SK-N-SH (cell line): Measurements from ENCODE around the gene SH3BP4. TPM values are rescaled to one million over a fixed set of nuclear protein-coding genes. Genes with fewer than 3 reads are reported as not detected.

ENCODE experiments used
- CTCF ChIA-PET: fragments of 300-600, 350-600 bp; formaldehyde crosslinking; extraction: SDS; loops from one replicate; lab custom pipeline; 2021; lab: Yijun Ruan, JAX
- POLR2A ChIA-PET: fragments of 350-600 bp; sonication (Branson Sonifier 250); formaldehyde crosslinking; extraction: SDS; loops from one replicate; lab custom pipeline; 2020; ENCODE audit warnings: antibody characterized with exemption, inconsistent platforms; lab: Yijun Ruan, JAX
- DNase-seq: peaks from one replicate; pipeline ENCODE4 v3.0.0; 2012
- H2AFZ ChIP-seq: fragments of 200-600 bp; sonication (generic); 2 replicates; pipeline ENCODE4 v1.8.1; 2016; ENCODE audit warnings: antibody characterized with exemption, mild to moderate bottlenecking, low read depth
- H3F3A ChIP-seq: fragments of 200-600 bp; sonication (generic); replicated peaks from 2 replicates; pipeline ENCODE3; 2016; ENCODE audit warnings: antibody characterized with exemption, mild to moderate bottlenecking; ENCODE audit not compliant: insufficient read depth
- H3K27ac ChIP-seq, 2 experiments: fragments of 200-500 bp in 1 of 2; fragments of 200-600 bp in 1 of 2; sonication (Bioruptor generic) in 1 of 2; sonication (generic), shearing (Covaris generic) in 1 of 2; 2 replicates each; pipeline versions ENCODE4 v1.5.1 to v1.6.1; 2014 to 2016; ENCODE audit warnings: low read depth in 2 of 2, inconsistent platforms in 1 of 2, low read length in 1 of 2, mild to moderate bottlenecking in 1 of 2, mixed read lengths in 1 of 2
- H3K27me3 ChIP-seq: fragments of 200-600 bp; sonication (generic), shearing (Covaris generic); 2 replicates; pipeline ENCODE4 v1.6.1; 2016; ENCODE audit warnings: mixed run types; ENCODE audit not compliant: insufficient read depth
- H3K36me3 ChIP-seq, 2 experiments: fragments of 200-500 bp in 1 of 2; fragments of 200-600 bp in 1 of 2; sonication (Bioruptor generic) in 1 of 2; sonication (generic) in 1 of 2; replicated peaks in 1 of 2; 2 replicates each; pipeline versions ENCODE3 to v1.5.1; 2014 to 2016; ENCODE audit warnings: low read length in 1 of 2, mild to moderate bottlenecking in 1 of 2; ENCODE audit not compliant: insufficient read depth in 2 of 2, control insufficient read depth in 1 of 2
- H3K4me1 ChIP-seq, 2 experiments: fragments of 200-500 bp in 1 of 2; fragments of 200-600 bp in 1 of 2; sonication (Bioruptor generic) in 1 of 2; sonication (generic), shearing (Covaris generic) in 1 of 2; 2 replicates each; pipeline versions ENCODE4 v1.5.1 to v1.6.1; 2014 to 2016; ENCODE audit warnings: low read depth in 1 of 2, low read length in 1 of 2, mixed run types in 1 of 2; ENCODE audit not compliant: insufficient read depth in 2 of 2, control insufficient read depth in 1 of 2
- H3K4me2 ChIP-seq: fragments of 200-600 bp; sonication (generic), shearing (Covaris generic); 2 replicates; pipeline ENCODE4 v1.6.1; 2017; ENCODE audit warnings: mixed run types
- H3K4me3 ChIP-seq, 2 experiments: fragments of 200-500 bp in 1 of 2; fragments of 200-600 bp in 1 of 2; sonication (Bioruptor generic) in 1 of 2; sonication (generic), shearing (Covaris generic) in 1 of 2; 2 replicates each; pipeline versions ENCODE4 v1.5.1 to v1.8.1; 2014 to 2016; ENCODE audit warnings: low read depth in 2 of 2, inconsistent platforms in 1 of 2, low read length in 1 of 2, mild to moderate bottlenecking in 1 of 2, mixed read lengths in 1 of 2, moderate library complexity in 1 of 2
- H3K79me2 ChIP-seq: fragments of 200-600 bp; sonication (generic); 2 replicates; pipeline ENCODE4 v1.8.1; 2017; ENCODE audit warnings: mild to moderate bottlenecking; ENCODE audit not compliant: insufficient read depth
- H3K9ac ChIP-seq: fragments of 200-600 bp; sonication (generic); 2 replicates; pipeline ENCODE4 v1.6.1; 2017; ENCODE audit warnings: mixed run types
- H3K9me2 ChIP-seq: fragments of 200-600 bp; sonication (generic); 2 replicates; pipeline ENCODE4 v1.6.1; 2017; ENCODE audit warnings: mixed run types
- H3K9me3 ChIP-seq: fragments of 200-600 bp; sonication (generic); 2 replicates; pipeline ENCODE4 v1.6.1; 2017; ENCODE audit warnings: mixed run types, mild to moderate bottlenecking, moderate library complexity
- H4K20me1 ChIP-seq: fragments of 200-600 bp; sonication (generic); 2 replicates; pipeline ENCODE4 v1.6.1; 2017; ENCODE audit warnings: mild to moderate bottlenecking, mixed run types; ENCODE audit not compliant: insufficient read depth
- ELF1 ChIP-seq: IDR thresholded peaks from 2 replicates; pipeline ENCODE4 v1.4.0; 2012
- EZH2phosphoT487 ChIP-seq: fragments of 200-600 bp; sonication (generic); IDR thresholded peaks from 2 replicates; pipeline ENCODE4 v1.6.1; 2017; ENCODE audit warnings: low read depth, mixed run types, mild to moderate bottlenecking, antibody characterized with exemption, moderate library complexity, borderline replicate concordance
- FOSL2 ChIP-seq: IDR thresholded peaks from 2 replicates; pipeline ENCODE4 v1.4.0; 2012; ENCODE audit warnings: low read depth, mild to moderate bottlenecking, moderate library complexity, borderline replicate concordance
- FOXM1 ChIP-seq: IDR thresholded peaks from 2 replicates; pipeline ENCODE4 v1.4.0; 2012; ENCODE audit warnings: low read depth, mild to moderate bottlenecking
- MAX ChIP-seq: IDR thresholded peaks from 2 replicates; pipeline ENCODE4 v1.4.0; 2012; ENCODE audit warnings: low read depth
- NRF1 ChIP-seq: IDR thresholded peaks from 2 replicates; pipeline ENCODE4 v1.6.1; 2012; ENCODE audit warnings: low read depth, mild to moderate bottlenecking, low read length
- PBX3 ChIP-seq: IDR thresholded peaks from 2 replicates; pipeline ENCODE4; 2012
- POLR2AphosphoS5 ChIP-seq: IDR thresholded peaks from 2 replicates; pipeline ENCODE4 v1.6.1; 2012; ENCODE audit warnings: low read depth, low read length
- RCOR1 ChIP-seq: fragments of 150-350 bp; IDR thresholded peaks from 2 replicates; pipeline ENCODE4 v1.6.1; 2017; ENCODE audit warnings: antibody characterized with exemption, low read length
- SMC3 ChIP-seq: IDR thresholded peaks from 2 replicates; pipeline ENCODE4 v1.6.1; 2012; ENCODE audit warnings: low read depth, low read length, improper control_type of control experiment
- TCF12 ChIP-seq: IDR thresholded peaks from 2 replicates; pipeline ENCODE4 v1.4.0; 2012
- YY1 ChIP-seq: IDR thresholded peaks from 2 replicates; pipeline ENCODE4 v1.4.0; 2012; ENCODE audit warnings: low read depth, mild to moderate bottlenecking
- WGBS: methylation state at CpG from one replicate; pipeline ENCODE4 v1.1.6; 2017; ENCODE audit warnings: low lambda C conversion rate; 5-methylcytosine and 5-hydroxymethylcytosine counted together
- polyA plus RNA-seq, 3 experiments: library from polyadenylated mRNA; depleted of rRNA; stranded (reverse); fragments of >200 nt; gene quantifications; 2 replicates each; pipeline ENCODE4 v1.2.3, GENCODE V29; 2012
- TF ChIP-seq, protein P1 (sequence below): IDR thresholded peaks from 2 replicates; pipeline ENCODE4 v1.4.0; 2012; ENCODE audit warnings: low read depth, borderline replicate concordance

SH3BP4 gene
- polyA plus RNA-seq, 1 of the 3 experiments (the other 2 are of a cell fraction), result 27.7 TPM

DNA sequence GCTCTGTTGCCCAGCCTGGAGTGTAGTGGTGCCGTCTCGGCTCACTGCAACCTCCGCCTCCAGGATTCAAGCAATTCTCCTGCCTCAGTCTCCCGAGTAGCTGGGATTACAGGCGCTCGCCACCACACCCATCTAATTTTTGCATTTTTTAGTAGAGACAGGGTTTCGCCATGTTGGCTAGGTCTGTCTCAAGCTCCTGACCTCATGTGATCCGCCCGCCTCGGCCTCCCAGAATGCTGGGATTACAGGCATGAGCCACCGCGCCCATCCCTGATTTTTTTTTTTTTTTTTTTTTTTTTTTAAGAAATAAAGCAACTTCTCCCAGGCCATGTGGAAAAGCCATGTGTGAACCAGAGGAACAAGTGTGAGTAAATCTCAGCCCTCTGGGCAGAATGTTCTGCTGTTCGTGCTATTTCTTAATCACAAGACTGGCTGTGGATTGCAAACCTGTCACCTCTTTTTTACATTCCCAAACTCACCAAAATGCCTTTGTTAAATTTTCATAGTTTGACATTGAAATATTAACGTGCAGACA, 6.4 kb upstream of the SH3BP4 start:
- peaks cover 5% of the 10 kb centered on the region for H3F3A ChIP-seq
- 87% methylated on average over 14 of the region's 14 CpGs for WGBS
- no peak overlapping the region for H2AFZ ChIP-seq
- H3K36me3 ChIP-seq, result no peaks in the 10 kb centered on the region
- H3K4me1 ChIP-seq, result peaks cover 0 to 7% of the 10 kb centered on the region in 2 experiments; a peak in 2 of 4 replicates
- H3K9me3 ChIP-seq, result no peaks in the 10 kb centered on the region
- H3K4me2 ChIP-seq, result no peak overlapping the region
- ChIA-PET POLR2A (no interaction called here), CTCF (no interaction called here)
- H3K4me3 ChIP-seq, result no peak overlapping the region
- no peaks in the 10 kb centered on the region for H3K79me2 ChIP-seq
- no peak overlapping the region for H3K9ac ChIP-seq
- DNase-seq, result no peak
- no peak for TF ChIP-seq FOSL2
- no peak for TF ChIP-seq PBX3
- TF ChIP-seq MAX, result no peak
- TF ChIP-seq FOXM1, result no peak
- TF ChIP-seq POLR2AphosphoS5, result no peak
- TF ChIP-seq NRF1, result no peak
- TF ChIP-seq EZH2phosphoT487, result no peak
- TF ChIP-seq YY1, result no peak
- TF ChIP-seq TCF12, result no peak
- H4K20me1 ChIP-seq, result no peaks in the 10 kb centered on the region
- H3K9me2 ChIP-seq, result no peaks in the 10 kb centered on the region
- no peak overlapping the region for H3K27ac ChIP-seq
- H3K27me3 ChIP-seq, result no peaks in the 10 kb centered on the region

DNA sequence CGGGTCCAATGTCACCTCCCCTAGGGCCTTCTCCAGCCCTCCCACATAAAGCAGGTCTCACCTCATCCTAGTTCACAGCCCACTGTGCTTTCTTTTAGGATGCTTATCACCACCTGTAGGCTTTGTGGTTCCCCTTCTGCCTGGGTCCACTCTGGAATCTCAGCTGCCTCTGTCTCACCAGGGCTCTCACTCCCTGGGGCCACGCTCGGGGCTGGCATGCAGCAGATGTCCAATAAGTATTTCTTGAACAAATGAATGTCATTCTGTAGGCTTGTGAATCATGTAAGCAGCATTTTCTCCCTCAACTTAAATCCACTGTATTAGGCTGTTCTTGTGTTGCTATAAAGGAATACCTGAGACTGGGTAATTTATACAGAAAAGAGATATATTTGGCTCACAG, 4.3 kb upstream of the SH3BP4 start:
- Histone ChIP-seq H2AFZ (no peak overlapping the region), H3K27ac (no peak overlapping the region), H3K4me1 (peaks cover 4 to 9% of the 10 kb centered on the region in 2 experiments; a peak in 3 of 4 replicates), H3K9ac (no peak overlapping the region), H3K4me2 (no peak overlapping the region), H3K9me2 (no peaks in the 10 kb centered on the region), H3K79me2 (peaks cover 12% of the 10 kb centered on the region), H3K4me3 (no peak overlapping the region)
- 90% methylated on average over 3 of the region's 3 CpGs for WGBS
- CTCF ChIA-PET, result no interaction called here
- DNase-seq, result no peak
- no peak for TF ChIP-seq SMC3
- TF ChIP-seq ELF1, result no peak
- TF ChIP-seq, protein P1, sequence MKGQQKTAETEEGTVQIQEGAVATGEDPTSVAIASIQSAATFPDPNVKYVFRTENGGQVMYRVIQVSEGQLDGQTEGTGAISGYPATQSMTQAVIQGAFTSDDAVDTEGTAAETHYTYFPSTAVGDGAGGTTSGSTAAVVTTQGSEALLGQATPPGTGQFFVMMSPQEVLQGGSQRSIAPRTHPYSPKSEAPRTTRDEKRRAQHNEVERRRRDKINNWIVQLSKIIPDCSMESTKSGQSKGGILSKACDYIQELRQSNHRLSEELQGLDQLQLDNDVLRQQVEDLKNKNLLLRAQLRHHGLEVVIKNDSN, result no peak
- no peak for TF ChIP-seq RCOR1
- TF ChIP-seq, all 33 proteins: peak for 0
- Histone ChIP-seq H3K9me3 (no peaks in the 10 kb centered on the region), H4K20me1 (no peaks in the 10 kb centered on the region), H3K27me3 (no peaks in the 10 kb centered on the region), H3K36me3 (no peaks in the 10 kb centered on the region), H3F3A (peaks cover 12% of the 10 kb centered on the region)
- POLR2A ChIA-PET, result no interaction called here
